Prostate gland (tissue), 2 donors: ENCODE measurements around the gene PLCH2.

Experiments used
- POLR2A ChIP-seq: fragments of 450-650 bp; IDR thresholded peaks from one replicate; pipeline ENCODE4 v1.6.1; 2016; ENCODE audit warnings: antibody characterized with exemption, mild to moderate bottlenecking
- POLR2AphosphoS5 ChIP-seq: sonication (generic); formaldehyde crosslinking; IDR thresholded peaks from one replicate; pipeline ENCODE4 v1.6.1; 2017; ENCODE audit warnings: antibody characterized with exemption
- TF ChIP-seq, protein P1 (sequence below), 4 experiments: fragments of 200-600 bp in 2 of 4; fragments of 450-650 bp in 2 of 4; sonication (generic) in 2 of 4; IDR thresholded peaks; 1 replicate in 3 of 4; 2 replicates in 1 of 4; pipeline ENCODE4 v1.5.1; 2016 to 2019; ENCODE audit warnings: antibody characterized with exemption in 4 of 4, mild to moderate bottlenecking in 2 of 4, moderate library complexity in 2 of 4

GRCh38 chr1:2474933-2475371, 1.1 kb upstream of the PLCH2 start:
- TF ChIP-seq, protein P1, sequence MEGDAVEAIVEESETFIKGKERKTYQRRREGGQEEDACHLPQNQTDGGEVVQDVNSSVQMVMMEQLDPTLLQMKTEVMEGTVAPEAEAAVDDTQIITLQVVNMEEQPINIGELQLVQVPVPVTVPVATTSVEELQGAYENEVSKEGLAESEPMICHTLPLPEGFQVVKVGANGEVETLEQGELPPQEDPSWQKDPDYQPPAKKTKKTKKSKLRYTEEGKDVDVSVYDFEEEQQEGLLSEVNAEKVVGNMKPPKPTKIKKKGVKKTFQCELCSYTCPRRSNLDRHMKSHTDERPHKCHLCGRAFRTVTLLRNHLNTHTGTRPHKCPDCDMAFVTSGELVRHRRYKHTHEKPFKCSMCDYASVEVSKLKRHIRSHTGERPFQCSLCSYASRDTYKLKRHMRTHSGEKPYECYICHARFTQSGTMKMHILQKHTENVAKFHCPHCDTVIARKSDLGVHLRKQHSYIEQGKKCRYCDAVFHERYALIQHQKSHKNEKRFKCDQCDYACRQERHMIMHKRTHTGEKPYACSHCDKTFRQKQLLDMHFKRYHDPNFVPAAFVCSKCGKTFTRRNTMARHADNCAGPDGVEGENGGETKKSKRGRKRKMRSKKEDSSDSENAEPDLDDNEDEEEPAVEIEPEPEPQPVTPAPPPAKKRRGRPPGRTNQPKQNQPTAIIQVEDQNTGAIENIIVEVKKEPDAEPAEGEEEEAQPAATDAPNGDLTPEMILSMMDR (IDR thresholded peaks at IDR 0.05): no peak
- TF ChIP-seq POLR2A (no peak), POLR2AphosphoS5 (no peak)
